ENCODE measurements around the gene GSN.

GSN gene

DNA sequence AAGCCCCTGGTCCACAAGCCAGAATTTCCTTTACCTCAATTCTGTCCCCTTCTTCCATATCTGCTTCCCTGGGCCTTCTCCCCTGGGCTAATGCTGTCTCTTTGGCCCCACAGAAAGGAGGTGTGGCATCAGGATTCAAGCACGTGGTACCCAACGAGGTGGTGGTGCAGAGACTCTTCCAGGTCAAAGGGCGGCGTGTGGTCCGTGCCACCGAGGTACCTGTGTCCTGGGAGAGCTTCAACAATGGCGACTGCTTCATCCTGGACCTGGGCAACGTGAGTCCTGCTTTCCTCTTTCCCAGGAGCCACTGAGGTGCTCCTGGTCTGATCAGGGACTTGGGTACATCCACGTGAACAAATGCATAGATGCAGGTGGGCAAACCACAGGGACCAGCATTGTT lies 42.6 kb downstream of the GSN start:
- TF ChIP-seq, protein P1, sequence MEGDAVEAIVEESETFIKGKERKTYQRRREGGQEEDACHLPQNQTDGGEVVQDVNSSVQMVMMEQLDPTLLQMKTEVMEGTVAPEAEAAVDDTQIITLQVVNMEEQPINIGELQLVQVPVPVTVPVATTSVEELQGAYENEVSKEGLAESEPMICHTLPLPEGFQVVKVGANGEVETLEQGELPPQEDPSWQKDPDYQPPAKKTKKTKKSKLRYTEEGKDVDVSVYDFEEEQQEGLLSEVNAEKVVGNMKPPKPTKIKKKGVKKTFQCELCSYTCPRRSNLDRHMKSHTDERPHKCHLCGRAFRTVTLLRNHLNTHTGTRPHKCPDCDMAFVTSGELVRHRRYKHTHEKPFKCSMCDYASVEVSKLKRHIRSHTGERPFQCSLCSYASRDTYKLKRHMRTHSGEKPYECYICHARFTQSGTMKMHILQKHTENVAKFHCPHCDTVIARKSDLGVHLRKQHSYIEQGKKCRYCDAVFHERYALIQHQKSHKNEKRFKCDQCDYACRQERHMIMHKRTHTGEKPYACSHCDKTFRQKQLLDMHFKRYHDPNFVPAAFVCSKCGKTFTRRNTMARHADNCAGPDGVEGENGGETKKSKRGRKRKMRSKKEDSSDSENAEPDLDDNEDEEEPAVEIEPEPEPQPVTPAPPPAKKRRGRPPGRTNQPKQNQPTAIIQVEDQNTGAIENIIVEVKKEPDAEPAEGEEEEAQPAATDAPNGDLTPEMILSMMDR (IDR thresholded peaks at IDR 0.05; ENCODE audit: low read depth, low read length) = no peak
- no peak overlapping the region for H3K4me3 ChIP-seq (ENCODE audit: low read depth, low read length)

DNA sequence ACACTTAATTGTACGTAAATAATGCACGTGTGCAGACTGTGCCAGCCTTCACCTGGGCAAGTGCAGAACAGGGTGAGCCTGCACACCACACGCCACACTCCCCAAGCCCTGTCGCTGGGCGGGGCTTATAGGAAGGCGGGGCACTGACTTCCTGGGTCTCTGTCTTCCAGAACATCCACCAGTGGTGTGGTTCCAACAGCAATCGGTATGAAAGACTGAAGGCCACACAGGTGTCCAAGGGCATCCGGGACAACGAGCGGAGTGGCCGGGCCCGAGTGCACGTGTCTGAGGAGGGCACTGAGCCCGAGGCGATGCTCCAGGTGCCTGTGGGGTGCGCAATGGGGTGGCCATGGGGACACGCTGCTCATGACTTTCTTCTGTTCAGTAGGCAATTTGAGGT lies 44.2 kb downstream of the GSN start:
- no peak for DNase-seq (ENCODE audit: low read depth)
- no peak overlapping the region for H3K4me3 ChIP-seq (ENCODE audit: low read depth, low read length)
- TF ChIP-seq, protein P1 (IDR thresholded peaks at IDR 0.05; ENCODE audit: low read depth, low read length) = no peak
- TF ChIP-seq POLR2A (IDR thresholded peaks at IDR 0.05; ENCODE audit: extremely low read depth, insufficient read length) = no peak
- TF ChIP-seq, protein P2, sequence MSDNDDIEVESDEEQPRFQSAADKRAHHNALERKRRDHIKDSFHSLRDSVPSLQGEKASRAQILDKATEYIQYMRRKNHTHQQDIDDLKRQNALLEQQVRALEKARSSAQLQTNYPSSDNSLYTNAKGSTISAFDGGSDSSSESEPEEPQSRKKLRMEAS (IDR thresholded peaks at IDR 0.05; ENCODE audit: low read depth, low read length) = no peak
- TF ChIP-seq MYC (IDR thresholded peaks at IDR 0.05; ENCODE audit: low read depth, low read length) = no peak

More for the DNA sequence above, 42.6 kb downstream of the GSN start:
- no peak for DNase-seq (ENCODE audit: low read depth)

DNA sequence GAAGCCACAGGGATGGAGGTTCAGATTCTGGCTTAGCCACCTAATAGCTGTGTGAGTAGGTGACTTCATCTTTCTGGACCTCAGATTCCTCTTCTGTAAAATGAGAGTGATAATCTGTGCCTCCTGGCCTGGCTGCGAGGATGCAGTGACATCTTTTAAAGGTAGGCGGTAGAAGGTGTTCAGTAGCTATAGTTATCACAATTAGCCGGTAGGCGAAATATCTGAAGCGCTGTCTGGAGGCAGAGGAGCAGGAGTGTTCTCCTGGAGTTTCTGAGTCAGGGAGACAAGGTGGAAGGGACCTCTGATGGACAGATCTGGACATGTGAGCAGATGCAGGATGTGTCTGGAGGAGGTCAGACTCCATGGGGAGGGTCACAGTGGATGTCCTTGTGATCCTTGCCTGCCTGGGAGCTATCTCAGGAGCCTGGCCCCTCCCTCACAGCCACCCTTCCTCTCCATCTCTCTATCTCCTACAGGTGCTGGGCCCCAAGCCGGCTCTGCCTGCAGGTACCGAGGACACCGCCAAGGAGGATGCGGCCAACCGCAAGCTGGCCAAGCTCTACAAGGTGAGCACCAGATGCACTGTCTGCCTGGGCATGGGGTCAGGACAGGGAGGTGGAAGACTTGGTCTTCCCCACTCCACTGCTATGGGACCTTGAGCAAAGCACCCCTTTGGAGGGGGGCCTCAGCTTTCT lies 45.6 kb downstream of the GSN start:
- H3K4me3 ChIP-seq (ENCODE audit: low read depth, low read length) = no peak overlapping the region
- no peak for DNase-seq (ENCODE audit: low read depth)
- TF ChIP-seq, protein P2 (IDR thresholded peaks at IDR 0.05; ENCODE audit: low read depth, low read length) = no peak
- TF ChIP-seq POLR2A (IDR thresholded peaks at IDR 0.05; ENCODE audit: extremely low read depth, insufficient read length) (no peak), MYC (IDR thresholded peaks at IDR 0.05; ENCODE audit: low read depth, low read length) (no peak)
- TF ChIP-seq, protein P1 (IDR thresholded peaks at IDR 0.05; ENCODE audit: low read depth, low read length) = no peak

DNA sequence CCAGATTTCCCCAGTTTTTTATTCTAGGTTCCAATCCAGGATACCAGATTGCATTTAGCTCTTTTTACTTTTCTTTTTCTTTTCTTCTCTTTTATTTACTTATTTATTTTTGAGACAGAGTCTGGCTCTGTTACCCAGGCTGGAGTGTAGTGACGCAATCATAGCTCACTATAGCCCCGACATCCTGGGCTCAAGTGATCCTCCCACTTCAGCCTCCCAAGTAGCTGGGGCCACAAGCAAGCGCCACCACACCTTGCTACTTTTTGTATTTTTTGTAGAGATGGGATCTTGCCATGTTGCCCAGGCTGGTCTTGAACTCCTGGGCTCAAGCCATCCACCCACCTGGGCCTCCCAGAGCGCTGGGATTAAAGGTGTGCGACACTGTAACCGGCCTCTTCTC lies 48.4 kb downstream of the GSN start:
- H3K4me3 ChIP-seq (ENCODE audit: low read depth, low read length) = no peak overlapping the region
- DNase-seq (ENCODE audit: low read depth) = no peak
- no peak for TF ChIP-seq MYC (IDR thresholded peaks at IDR 0.05; ENCODE audit: low read depth, low read length)
- TF ChIP-seq POLR2A (IDR thresholded peaks at IDR 0.05; ENCODE audit: extremely low read depth, insufficient read length) = no peak

DNA sequence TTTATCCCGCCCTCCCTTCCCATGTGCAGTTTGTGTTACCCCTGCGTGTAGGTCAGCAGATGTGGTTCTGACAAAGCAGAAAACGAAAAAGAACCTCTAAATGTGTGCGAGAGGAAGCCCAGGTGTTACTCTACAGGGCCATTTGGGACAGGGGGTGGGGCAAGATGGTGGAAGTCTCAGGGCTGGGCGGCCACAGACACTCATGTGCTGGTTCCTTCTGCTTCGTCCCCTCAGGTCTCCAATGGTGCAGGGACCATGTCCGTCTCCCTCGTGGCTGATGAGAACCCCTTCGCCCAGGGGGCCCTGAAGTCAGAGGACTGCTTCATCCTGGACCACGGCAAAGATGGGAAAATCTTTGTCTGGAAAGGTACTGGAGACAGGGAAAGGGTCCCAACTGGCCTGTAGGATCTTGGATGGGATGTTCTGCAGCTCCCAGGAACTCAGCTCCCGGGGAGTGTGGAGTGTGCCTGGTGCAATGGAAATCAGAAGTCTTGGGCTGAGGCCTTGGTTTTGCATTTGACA lies 49.0 kb downstream of the GSN start:
- no peak for TF ChIP-seq MYC (IDR thresholded peaks at IDR 0.05; ENCODE audit: low read depth, low read length)
- TF ChIP-seq, protein P2 (IDR thresholded peaks at IDR 0.05; ENCODE audit: low read depth, low read length) = no peak
- TF ChIP-seq, protein P1 (IDR thresholded peaks at IDR 0.05; ENCODE audit: low read depth, low read length) = no peak
- no peak for TF ChIP-seq POLR2A (IDR thresholded peaks at IDR 0.05; ENCODE audit: extremely low read depth, insufficient read length)
- DNase-seq (ENCODE audit: low read depth) = no peak
- no peak overlapping the region for H3K4me3 ChIP-seq (ENCODE audit: low read depth, low read length)

DNA sequence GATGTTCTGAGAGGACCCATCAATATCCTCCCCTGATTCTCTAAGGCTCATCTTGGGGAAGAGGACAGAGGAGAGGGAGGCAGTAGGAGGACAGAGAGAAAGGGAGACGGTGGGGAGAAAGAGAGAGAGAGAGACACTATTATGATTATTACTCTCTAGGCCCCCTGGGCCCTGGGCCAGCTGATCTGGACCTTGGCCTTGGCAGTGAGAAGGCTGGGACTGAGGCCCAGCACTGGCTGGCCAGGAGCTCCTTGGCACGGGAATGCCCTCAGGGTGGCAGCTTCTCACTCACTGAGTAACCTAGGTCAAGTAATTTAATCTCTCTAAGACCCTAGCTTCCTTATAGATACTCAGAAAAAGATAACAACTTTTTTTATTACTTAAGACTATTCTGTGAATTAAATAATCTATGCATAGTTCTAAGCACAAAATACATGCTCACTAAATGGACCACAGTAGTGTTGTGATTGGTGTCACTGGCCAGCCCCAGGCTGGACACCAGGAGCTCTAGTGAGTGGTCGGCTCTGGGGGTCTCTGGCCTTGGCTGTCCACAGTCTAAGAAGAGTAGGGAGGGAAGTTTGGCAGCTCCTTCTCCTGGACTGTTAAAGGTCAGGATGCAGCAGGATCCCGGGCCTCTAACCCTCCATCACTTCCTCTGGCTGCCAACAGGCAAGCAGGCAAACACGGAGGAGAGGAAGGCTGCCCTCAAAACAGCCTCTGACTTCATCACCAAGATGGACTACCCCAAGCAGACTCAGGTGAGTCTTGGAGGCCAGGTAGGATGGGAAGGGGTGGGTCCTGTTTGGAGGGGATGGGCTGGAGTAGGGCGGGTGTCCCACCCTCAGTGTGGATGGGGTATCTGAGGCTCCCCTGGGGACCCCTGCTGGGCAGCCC lies 50.0 kb downstream of the GSN start:
- TF ChIP-seq, protein P1 (IDR thresholded peaks at IDR 0.05; ENCODE audit: low read depth, low read length) = no peak
- TF ChIP-seq MYC (IDR thresholded peaks at IDR 0.05; ENCODE audit: low read depth, low read length) (no peak), POLR2A (IDR thresholded peaks at IDR 0.05; ENCODE audit: extremely low read depth, insufficient read length) (no peak)
- TF ChIP-seq, protein P2 (IDR thresholded peaks at IDR 0.05; ENCODE audit: low read depth, low read length) = no peak
- no peak overlapping the region for H3K4me3 ChIP-seq (ENCODE audit: low read depth, low read length)
- no peak for DNase-seq (ENCODE audit: low read depth)
